GM19351 (cell line): ENCODE measurements around the gene RIC1.
A peak's percentile ranks its signal among the peaks of the same experiment; 100 is the strongest.
"Not testable (repeated sequence)": the region's sequence is repeated elsewhere in the genome, so short reads cannot be mapped to it uniquely, and the experiment has no call there.

ENCODE experiments used
- ATAC-seq: cut with Tn5 transposase; IDR thresholded peaks from one replicate; pipeline ENCODE4 v1.9.1; 2021; ENCODE audit warnings: mild to moderate bottlenecking, moderate library complexity; ENCODE audit not compliant: unreplicated experiment

Gene RIC1

GRCh38 chr9:5667391-5667790 is 38.5 kb downstream of the RIC1 start:
- no peak for ATAC-seq

- ATAC-seq: no peak
Observed at GRCh38 chr9:5670079-5670478, 41.2 kb downstream of the RIC1 start.

- no peak for ATAC-seq
Observed at GRCh38 chr9:5671711-5672353, 42.9 kb downstream of the RIC1 start.

- not testable (repeated sequence) for ATAC-seq
Observed at GRCh38 chr9:5675046-5675445, 46.1 kb downstream of the RIC1 start.

- not testable (repeated sequence) for ATAC-seq
Observed at GRCh38 chr9:5683591-5683990, 54.7 kb downstream of the RIC1 start.

- no peak for ATAC-seq
Observed at GRCh38 chr9:5684101-5684500, 55.2 kb downstream of the RIC1 start.

GRCh38 chr9:5688109-5688508 is 59.2 kb downstream of the RIC1 start:
- no peak for ATAC-seq

GRCh38 chr9:5690278-5690677 is 61.4 kb downstream of the RIC1 start:
- no peak for ATAC-seq

GRCh38 chr9:5695860-5696259 is 67.0 kb downstream of the RIC1 start:
- ATAC-seq: no peak

GRCh38 chr9:5696884-5697283 is 68.0 kb downstream of the RIC1 start:
- ATAC-seq: peak; percentile 74

GRCh38 chr9:5698004-5698403 is 69.1 kb downstream of the RIC1 start:
- no peak for ATAC-seq

GRCh38 chr9:5698810-5699556 is 70.1 kb downstream of the RIC1 start:
- no peak for ATAC-seq

GRCh38 chr9:5708414-5708813 is 79.5 kb downstream of the RIC1 start:
- ATAC-seq: no peak

- no peak for ATAC-seq
Observed at GRCh38 chr9:5712651-5713390, 83.9 kb downstream of the RIC1 start.

- ATAC-seq: no peak
Observed at GRCh38 chr9:5714501-5715401, 85.8 kb downstream of the RIC1 start.

GRCh38 chr9:5715548-5716127 is 86.7 kb downstream of the RIC1 start:
- ATAC-seq: no peak

- not testable (repeated sequence) for ATAC-seq
Observed at GRCh38 chr9:5717434-5717833, 88.5 kb downstream of the RIC1 start.

- ATAC-seq: no peak
Observed at GRCh38 chr9:5718296-5719032, 89.6 kb downstream of the RIC1 start.

- no peak for ATAC-seq
Observed at GRCh38 chr9:5719100-5719926, 90.4 kb downstream of the RIC1 start.
